Gastroesophageal sphincter (tissue), 4 donors: ENCODE results near the gene ANKRD35. TPM values are rescaled to one million over a fixed set of nuclear protein-coding genes. Genes with fewer than 3 reads are reported as not detected.

Source experiments
- ATAC-seq: fragments of 150-250 bp; one replicate; pipeline ENCODE4 v1.9.1; 2016; ENCODE audit warnings: mild to moderate bottlenecking, moderate library complexity
- H3K27ac ChIP-seq, 4 donors: fragments of 200-600 bp; sonication (generic) in 3 of 4; 1 replicate in 3 of 4; 2 replicates in 1 of 4; pipeline ENCODE4 v1.5.1; 2016 to 2019
- H3K27me3 ChIP-seq: fragments of 200-600 bp; sonication (generic); one replicate; pipeline ENCODE4 v1.5.1; 2019
- H3K36me3 ChIP-seq, 2 donors: fragments of 200-600 bp; sonication (generic); one replicate each; pipeline ENCODE4 v1.5.1; 2019; ENCODE audit warnings: control low read depth in 1 of 2
- H3K4me1 ChIP-seq, 3 donors: fragments of 200-600 bp; sonication (generic); 1 replicate in 2 of 3; 2 replicates in 1 of 3; pipeline ENCODE4 v1.5.1; 2016 to 2019; ENCODE audit warnings: control low read depth in 2 of 3
- H3K4me3 ChIP-seq, 2 donors: fragments of 200-600 bp; sonication (generic); one replicate each; pipeline ENCODE4 v1.5.1; 2019; ENCODE audit warnings: mild to moderate bottlenecking in 1 of 2, moderate library complexity in 1 of 2
- H3K9me3 ChIP-seq, 3 donors: fragments of 200-600 bp; sonication (generic); one replicate each; pipeline ENCODE4 v1.5.1; 2017 to 2019; ENCODE audit warnings: control low read depth in 2 of 3
- CTCF ChIP-seq, 4 experiments: fragments of 200-600 bp in 2 of 4; fragments of 450-650 bp in 2 of 4; sonication (generic) in 1 of 4; IDR thresholded peaks; one replicate each; pipeline ENCODE4 v1.5.1; 2017 to 2019; ENCODE audit warnings: antibody characterized with exemption in 4 of 4, mild to moderate bottlenecking in 2 of 4, moderate library complexity in 2 of 4
- EP300 ChIP-seq: sonication (generic); formaldehyde crosslinking; IDR thresholded peaks from one replicate; pipeline ENCODE4 v1.6.1; 2017; ENCODE audit warnings: antibody characterized with exemption, mild to moderate bottlenecking
- POLR2A ChIP-seq, 2 donors: fragments of 450-650 bp; IDR thresholded peaks; one replicate each; pipeline ENCODE4 v1.6.1; 2017; ENCODE audit warnings: antibody characterized with exemption in 2 of 2, mild to moderate bottlenecking in 2 of 2, moderate library complexity in 1 of 2
- POLR2AphosphoS5 ChIP-seq: sonication (generic); formaldehyde crosslinking; IDR thresholded peaks from one replicate; pipeline ENCODE4 v1.6.1; 2017; ENCODE audit warnings: antibody characterized with exemption
- WGBS, 2 donors: methylation state at CpG; one replicate each; pipeline ENCODE4 v1.1.5; 2018; ENCODE audit warnings: low coverage in 1 of 2; 5-methylcytosine and 5-hydroxymethylcytosine counted together
- total RNA-seq, 4 donors: library from RNA; depleted of rRNA; stranded (reverse); fragments of >200 nt; gene quantifications; one replicate each; pipeline ENCODE4 v1.1.0, GENCODE V29; 2016

Gene ANKRD35
- total RNA-seq, 4 donors from 2014 or later = 5.2 to 13.7 (median 7.9) TPM

DNA sequence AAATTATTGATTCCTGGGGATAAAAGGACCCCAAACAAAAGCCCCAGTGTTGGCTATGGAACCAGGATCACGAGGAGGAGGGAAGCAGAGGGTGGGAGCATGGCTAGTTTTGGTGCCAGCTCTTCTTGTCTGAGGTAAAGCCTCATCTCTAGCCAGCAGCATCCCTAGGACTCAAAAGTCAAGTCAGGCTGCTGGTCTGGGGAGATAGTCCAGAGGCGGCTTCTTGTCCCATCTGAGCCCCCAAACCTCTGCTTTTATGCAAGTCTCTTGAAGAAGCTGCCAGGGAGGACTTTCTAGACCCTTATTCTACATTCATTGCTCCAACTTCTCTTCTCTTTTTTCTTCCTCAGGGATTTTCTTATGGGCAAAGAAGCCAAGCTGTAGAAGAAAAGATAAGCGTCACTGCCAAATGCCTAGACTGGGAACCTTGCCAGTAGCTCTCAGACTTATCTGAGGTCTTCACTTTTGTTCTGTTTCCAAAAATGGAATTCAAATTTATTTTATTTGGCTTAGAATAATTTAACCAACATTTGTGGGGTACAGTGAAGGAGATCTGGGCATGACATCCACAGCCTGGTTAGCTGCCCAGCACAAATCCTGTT, 6.9 kb upstream of the ANKRD35 start:
- ATAC-seq = no peak
- peaks cover 7 to 25% (median 14%) of the 10 kb centered on the region in 3 donors for H3K4me1 ChIP-seq
- no peaks in the 10 kb centered on the region for H3K27me3 ChIP-seq
- no peaks in the 10 kb centered on the region for H3K9me3 ChIP-seq
- H3K4me3 ChIP-seq = peak overlapping the region in 1 of 2 donors; percentile 5
- 38 to 39% methylated on average over 3 of the region's 3 CpGs for WGBS, 2 donors
- H3K36me3 ChIP-seq = no peaks in the 10 kb centered on the region
- no peak for TF ChIP-seq CTCF (IDR thresholded peaks at IDR 0.05)
- TF ChIP-seq POLR2AphosphoS5 = no peak
- TF ChIP-seq POLR2A (IDR thresholded peaks at IDR 0.05) = no peak
- no peak for TF ChIP-seq EP300
- H3K27ac ChIP-seq = peak overlapping the region; percentile 68 to 91 (median 84)

GRCh38 chr1:145891587-145892485, 6.2 kb upstream of the ANKRD35 start:
- Histone ChIP-seq H3K27me3 (no peaks in the 10 kb centered on the region), H3K36me3 (no peaks in the 10 kb centered on the region), H3K4me1 (peaks cover 7 to 25% (median 14%) of the 10 kb centered on the region in 3 donors), H3K4me3 (peak overlapping the region in 1 of 2 donors; percentile 5), H3K9me3 (no peaks in the 10 kb centered on the region), H3K27ac (peak overlapping the region; percentile 68 to 91 (median 84))
- ATAC-seq = peak; percentile 96
- TF ChIP-seq POLR2A (IDR thresholded peaks at IDR 0.05) (no peak), POLR2AphosphoS5 (no peak), EP300 (no peak), CTCF (IDR thresholded peaks at IDR 0.05) (peak; percentile 91 to 98 (median 94))
- WGBS, 2 donors = 0% methylated on average over 2 to 4 of the region's 6 CpGs

GRCh38 chr1:145891143-145891542, 5.5 kb upstream of the ANKRD35 start:
- no peak overlapping the region for H3K4me3 ChIP-seq

DNA sequence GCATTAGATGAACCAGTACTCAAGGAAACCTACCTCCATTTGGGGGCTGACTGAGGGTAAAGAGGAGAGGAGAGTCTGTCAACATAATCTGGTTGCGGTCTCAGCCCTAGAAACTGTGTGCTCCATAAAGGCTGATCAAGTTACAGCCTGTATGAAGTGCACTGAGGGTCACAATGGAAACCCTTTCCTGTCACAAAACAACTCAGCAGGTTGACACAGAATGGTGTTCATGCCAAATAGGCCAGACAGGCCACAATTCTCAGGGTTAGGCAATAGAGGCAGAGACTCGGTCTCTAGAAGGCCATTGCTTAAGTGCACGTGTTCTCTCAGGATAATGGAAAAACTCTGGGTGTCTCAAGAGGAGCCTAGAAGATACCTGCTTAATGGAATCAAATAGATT, 4.1 kb upstream of the ANKRD35 start:
- no peak overlapping the region for H3K27ac ChIP-seq
- peaks cover 7 to 42% (median 17%) of the 10 kb centered on the region in 3 donors for H3K4me1 ChIP-seq
- H3K36me3 ChIP-seq = no peaks in the 10 kb centered on the region
- ATAC-seq = no peak
- no peak overlapping the region for H3K4me3 ChIP-seq
- no peaks in the 10 kb centered on the region for H3K27me3 ChIP-seq
- 84 to 88% methylated on average over 3 of the region's 3 CpGs for WGBS, 2 donors
- TF ChIP-seq POLR2AphosphoS5 = no peak
- no peak for TF ChIP-seq POLR2A (IDR thresholded peaks at IDR 0.05)
- TF ChIP-seq EP300 = no peak
- TF ChIP-seq CTCF (IDR thresholded peaks at IDR 0.05) = no peak
- no peaks in the 10 kb centered on the region for H3K9me3 ChIP-seq

More at GRCh38 chr1:145891143-145891542, 5.5 kb upstream of the ANKRD35 start:
- H3K36me3 ChIP-seq = no peaks in the 10 kb centered on the region
- H3K9me3 ChIP-seq = no peaks in the 10 kb centered on the region
- WGBS, 2 donors = 40 to 43% methylated on average over 1 of the region's 1 CpG
- no peaks in the 10 kb centered on the region for H3K27me3 ChIP-seq
- TF ChIP-seq EP300 (no peak), CTCF (IDR thresholded peaks at IDR 0.05) (no peak), POLR2A (IDR thresholded peaks at IDR 0.05) (no peak), POLR2AphosphoS5 (no peak)
- peak overlapping the region; percentile 68 to 91 (median 84) for H3K27ac ChIP-seq
- ATAC-seq = no peak
- peaks cover 7 to 30% (median 14%) of the 10 kb centered on the region in 3 donors for H3K4me1 ChIP-seq
